Epidermal melanocyte (primary cell): ENCODE data around the gene LRRK1.
A peak's percentile ranks its signal among the peaks of the same experiment; 100 is the strongest.

Experiments used
- DNase-seq: peaks from one replicate; pipeline ENCODE4 v3.0.0; 2011; ENCODE audit warnings: low spot score; ENCODE audit not compliant: insufficient read length

The LRRK1 gene, protein sequence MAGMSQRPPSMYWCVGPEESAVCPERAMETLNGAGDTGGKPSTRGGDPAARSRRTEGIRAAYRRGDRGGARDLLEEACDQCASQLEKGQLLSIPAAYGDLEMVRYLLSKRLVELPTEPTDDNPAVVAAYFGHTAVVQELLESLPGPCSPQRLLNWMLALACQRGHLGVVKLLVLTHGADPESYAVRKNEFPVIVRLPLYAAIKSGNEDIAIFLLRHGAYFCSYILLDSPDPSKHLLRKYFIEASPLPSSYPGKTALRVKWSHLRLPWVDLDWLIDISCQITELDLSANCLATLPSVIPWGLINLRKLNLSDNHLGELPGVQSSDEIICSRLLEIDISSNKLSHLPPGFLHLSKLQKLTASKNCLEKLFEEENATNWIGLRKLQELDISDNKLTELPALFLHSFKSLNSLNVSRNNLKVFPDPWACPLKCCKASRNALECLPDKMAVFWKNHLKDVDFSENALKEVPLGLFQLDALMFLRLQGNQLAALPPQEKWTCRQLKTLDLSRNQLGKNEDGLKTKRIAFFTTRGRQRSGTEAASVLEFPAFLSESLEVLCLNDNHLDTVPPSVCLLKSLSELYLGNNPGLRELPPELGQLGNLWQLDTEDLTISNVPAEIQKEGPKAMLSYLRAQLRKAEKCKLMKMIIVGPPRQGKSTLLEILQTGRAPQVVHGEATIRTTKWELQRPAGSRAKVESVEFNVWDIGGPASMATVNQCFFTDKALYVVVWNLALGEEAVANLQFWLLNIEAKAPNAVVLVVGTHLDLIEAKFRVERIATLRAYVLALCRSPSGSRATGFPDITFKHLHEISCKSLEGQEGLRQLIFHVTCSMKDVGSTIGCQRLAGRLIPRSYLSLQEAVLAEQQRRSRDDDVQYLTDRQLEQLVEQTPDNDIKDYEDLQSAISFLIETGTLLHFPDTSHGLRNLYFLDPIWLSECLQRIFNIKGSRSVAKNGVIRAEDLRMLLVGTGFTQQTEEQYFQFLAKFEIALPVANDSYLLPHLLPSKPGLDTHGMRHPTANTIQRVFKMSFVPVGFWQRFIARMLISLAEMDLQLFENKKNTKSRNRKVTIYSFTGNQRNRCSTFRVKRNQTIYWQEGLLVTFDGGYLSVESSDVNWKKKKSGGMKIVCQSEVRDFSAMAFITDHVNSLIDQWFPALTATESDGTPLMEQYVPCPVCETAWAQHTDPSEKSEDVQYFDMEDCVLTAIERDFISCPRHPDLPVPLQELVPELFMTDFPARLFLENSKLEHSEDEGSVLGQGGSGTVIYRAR (N-terminal part only)

DNA sequence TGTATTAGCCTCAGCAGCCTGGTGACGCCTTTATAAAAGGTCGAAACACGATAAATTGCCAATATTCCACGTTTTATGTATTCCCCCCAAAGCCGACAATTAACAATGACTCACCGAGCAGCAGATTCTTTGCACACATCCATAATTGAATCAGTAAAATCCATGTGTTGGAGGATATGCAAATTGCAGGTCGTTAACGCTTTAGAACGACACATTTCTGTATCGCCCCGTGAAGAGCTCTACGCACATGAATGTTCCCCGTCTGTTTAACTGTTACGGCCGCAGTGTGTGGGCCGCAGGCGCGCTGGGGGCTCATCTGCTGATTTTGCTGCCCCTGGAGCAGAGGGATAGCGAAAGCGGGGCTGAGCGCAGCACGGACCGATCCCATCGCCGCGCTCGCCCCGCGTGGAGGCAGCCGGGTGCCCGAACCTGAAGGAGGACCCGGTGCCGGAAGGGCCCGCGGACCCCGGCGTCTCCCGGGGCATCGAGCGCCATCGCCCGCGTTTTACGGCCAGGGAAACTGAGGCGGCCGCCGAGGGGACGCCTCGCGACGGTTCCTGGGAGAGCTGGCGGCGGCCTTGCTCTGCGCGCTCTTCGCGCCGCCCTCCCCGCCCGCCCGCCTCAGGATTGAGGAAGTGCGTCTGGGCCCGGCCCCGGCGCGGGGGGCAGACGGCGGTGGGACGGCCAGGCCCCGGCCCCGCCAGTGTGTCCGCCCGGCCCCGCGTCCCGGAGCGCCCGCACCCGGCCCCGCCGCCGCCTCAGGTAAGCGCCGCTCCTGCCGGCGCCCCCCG lies at the start of gene LRRK1:
Gene LRRK1, plus strand, starts transcription at position 668 of the 791 bp plus-strand sequence. CDS start 5,276 bp downstream, outside the sequence.
- DNase-seq, result no peak

GRCh38 chr15:100873029-100873677 lies 46.0 kb upstream of the LRRK1 start:
- DNase-seq, result peak; percentile 89

GRCh38 chr15:100875495-100875894 lies 43.7 kb upstream of the LRRK1 start:
- no peak for DNase-seq

- no peak for DNase-seq
Observed at GRCh38 chr15:100875976-100876375, 43.2 kb upstream of the LRRK1 start.

- DNase-seq, result no peak
Observed at GRCh38 chr15:100877551-100877950, 41.6 kb upstream of the LRRK1 start.

DNA sequence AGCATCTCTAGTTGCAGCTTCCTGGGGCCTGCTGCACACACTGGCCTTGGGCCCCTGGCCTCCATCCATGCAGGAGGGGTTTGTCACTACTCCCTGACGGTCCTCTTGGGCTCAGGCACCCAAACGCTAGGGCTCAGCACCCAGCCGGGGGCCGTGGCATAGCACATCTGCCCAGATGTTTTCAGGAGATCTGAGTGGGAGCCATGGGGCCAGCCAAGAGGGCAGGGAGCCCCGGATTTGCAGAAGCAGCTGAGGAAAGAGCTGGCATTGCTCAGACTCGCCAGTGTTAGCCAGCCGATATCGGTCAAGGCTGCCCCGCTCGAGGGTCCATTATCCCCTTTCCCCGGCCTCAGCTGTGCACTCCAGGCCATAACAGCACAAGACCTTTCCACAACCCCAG lies 41.0 kb upstream of the LRRK1 start:
- no peak for DNase-seq

- DNase-seq, result no peak
Observed at GRCh38 chr15:100878648-100879047, 40.5 kb upstream of the LRRK1 start.

DNA sequence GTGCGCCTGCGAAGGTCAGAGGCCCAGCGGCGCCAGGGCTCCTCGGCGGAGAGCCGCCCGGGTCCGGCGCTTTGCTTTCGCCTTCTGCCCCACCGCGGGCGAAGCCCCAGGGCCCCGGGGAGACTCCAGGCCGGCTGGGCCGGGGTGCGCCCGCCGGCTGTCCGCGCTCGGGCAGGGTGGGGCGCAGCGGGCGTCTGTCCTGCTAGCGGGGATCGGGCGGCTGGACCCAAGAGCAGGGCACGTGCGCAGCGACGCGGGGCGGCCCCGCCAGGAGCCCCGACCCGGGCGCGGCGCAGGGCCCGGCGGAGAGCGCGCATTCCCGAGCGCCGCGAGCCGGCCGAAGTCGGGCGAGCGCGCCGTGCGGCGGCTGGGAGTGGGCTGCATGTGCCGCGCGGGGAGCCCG lies 40.1 kb upstream of the LRRK1 start:
- DNase-seq, result no peak

- peak; percentile 47 for DNase-seq
Observed at GRCh38 chr15:100879464-100880138, 39.6 kb upstream of the LRRK1 start, which contains the start of gene ALDH1A3. Gene ALDH1A3, plus strand, starts transcription at chr15:100879831. Its CDS starts 77 bp downstream, at chr15:100879908.

- DNase-seq, result no peak
Observed at GRCh38 chr15:100880139-100880896, 38.8 kb upstream of the LRRK1 start.

GRCh38 chr15:100880897-100881242 lies 38.3 kb upstream of the LRRK1 start:
- no peak for DNase-seq

DNA sequence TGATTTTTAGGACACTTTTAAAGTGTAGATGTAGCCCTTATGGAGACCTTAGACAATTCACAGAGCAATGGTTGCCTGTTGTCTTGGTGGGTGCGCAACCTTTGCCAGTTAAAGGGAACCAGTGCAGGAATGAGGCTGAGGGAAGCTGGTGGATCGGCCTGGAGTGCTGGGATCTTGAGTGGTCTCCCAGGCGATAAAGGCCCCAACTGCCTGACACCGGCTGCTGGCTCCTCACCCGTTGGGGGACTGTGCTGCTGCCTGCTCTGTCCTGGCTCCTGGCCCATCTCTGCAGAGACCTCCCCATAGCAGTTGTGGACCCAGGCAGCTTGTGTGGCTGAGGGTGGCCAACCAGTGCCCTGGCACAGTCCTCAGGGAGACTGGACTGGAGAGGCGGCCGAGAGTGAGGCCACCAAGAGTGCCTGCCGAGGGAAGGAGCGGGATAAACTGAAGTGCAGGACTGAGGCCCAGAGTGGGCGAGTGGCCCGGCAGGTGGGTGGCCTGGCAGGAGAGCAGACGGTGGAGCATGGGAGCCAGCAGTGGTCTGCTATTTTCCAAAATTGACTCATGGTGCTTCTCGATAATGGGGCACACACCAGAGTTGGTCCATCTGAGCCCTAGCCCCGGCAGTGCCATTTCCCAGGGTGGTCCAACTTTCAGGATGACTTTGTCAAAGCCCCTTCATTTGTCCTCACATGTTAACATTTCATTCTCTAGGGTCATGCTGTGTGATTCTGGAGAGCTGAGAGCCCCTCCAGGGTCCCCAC lies 37.4 kb upstream of the LRRK1 start:
- no peak for DNase-seq

GRCh38 chr15:100885116-100885515 lies 34.0 kb upstream of the LRRK1 start:
- DNase-seq, result no peak

DNA sequence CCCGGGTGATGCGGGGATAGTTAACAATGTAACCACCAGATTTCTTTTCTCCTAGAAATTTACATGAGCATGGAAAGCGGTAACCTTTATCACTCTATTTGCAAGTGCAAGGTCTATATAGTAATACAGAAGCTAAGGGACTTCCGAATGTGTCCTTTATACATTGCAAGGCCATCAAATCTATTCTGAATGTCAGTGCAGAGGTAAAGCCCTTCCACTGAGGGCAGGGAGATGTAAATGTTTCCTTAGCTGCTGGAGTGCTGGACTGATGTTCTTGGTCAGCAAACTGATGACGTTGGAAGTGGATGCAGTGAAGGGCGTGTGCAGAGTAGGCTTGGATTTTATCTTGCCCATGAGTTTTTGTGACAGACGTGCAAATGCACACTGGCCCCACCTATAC lies 33.3 kb upstream of the LRRK1 start:
- no peak for DNase-seq

- DNase-seq, result no peak
Observed at GRCh38 chr15:100887211-100887913, 31.8 kb upstream of the LRRK1 start.

DNA sequence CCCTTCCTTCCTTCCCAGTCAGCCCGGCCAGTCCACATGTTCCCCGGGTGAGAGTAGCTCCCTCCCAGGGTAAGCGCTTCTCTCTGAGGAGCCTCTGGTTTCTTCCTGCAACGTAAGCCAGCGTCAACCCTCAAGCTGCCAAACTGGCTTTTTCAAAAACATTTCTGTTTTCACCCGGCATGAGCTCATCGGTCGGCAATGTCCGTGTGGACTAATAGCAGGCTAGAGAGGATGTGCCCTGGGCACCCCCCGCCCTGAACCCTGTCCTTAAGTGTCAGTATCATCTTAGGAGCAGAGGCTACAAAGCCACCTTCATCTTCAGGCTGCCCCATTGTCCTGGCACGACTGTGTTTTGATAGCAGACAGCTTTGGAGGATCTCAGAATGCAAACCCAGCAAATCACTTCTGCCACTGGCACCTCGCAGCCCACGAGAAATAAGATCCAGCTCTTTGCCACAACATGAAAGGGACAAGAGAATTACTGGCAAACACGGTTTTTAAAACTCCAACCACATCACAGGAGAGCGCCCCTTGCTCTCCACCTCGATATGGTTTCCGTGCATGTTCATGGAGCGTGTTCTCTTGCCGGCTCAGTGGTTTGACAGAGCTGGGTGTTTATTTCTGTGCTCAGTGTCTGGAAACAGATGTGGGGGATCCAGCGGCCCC lies 29.6 kb upstream of the LRRK1 start:
- DNase-seq, result peak; percentile 50
